NCI-H82 (cell line): Measurements from ENCODE around the gene TRPM4.
"Not testable (repeated sequence)": the region's sequence is repeated elsewhere in the genome, so short reads cannot be mapped to it uniquely, and the experiment has no call there.

Experiments used
- DNase-seq: peaks from one replicate; lab custom pipeline; 2025; lab: John Stamatoyannopoulos, UW

The TRPM4 gene

GRCh38 chr19:49157445-49158224, at the start of gene TRPM4:
Gene TRPM4, plus strand, starts transcription at chr19:49157792. Its CDS starts 75 bp downstream, at chr19:49157867.
- DNase-seq = peak; percentile 93

- DNase-seq = no peak
Measured at GRCh38 chr19:49109051-49109450, 48.5 kb upstream of the TRPM4 start.

- DNase-seq = no peak
Measured at GRCh38 chr19:49109569-49110233, 47.9 kb upstream of the TRPM4 start.

GRCh38 chr19:49110567-49110966, 47.0 kb upstream of the TRPM4 start:
- DNase-seq = no peak

- DNase-seq = no peak
Measured at GRCh38 chr19:49111218-49111998, 46.2 kb upstream of the TRPM4 start.

GRCh38 chr19:49113762-49114629, 43.6 kb upstream of the TRPM4 start, which contains the start of gene LIN7B:
Gene LIN7B, plus strand, starts transcription at chr19:49114370. Its CDS starts 35 bp downstream, at chr19:49114405.
- DNase-seq = peak; percentile 86

- DNase-seq = peak; percentile 81
Measured at GRCh38 chr19:49114630-49115363, 42.8 kb upstream of the TRPM4 start.

GRCh38 chr19:49116544-49116943, 41.0 kb upstream of the TRPM4 start:
- DNase-seq = no peak

- DNase-seq = no peak
Measured at GRCh38 chr19:49117677-49118564, 39.7 kb upstream of the TRPM4 start.

- DNase-seq = peak; percentile 97
Measured at GRCh38 chr19:49118565-49119410, 38.8 kb upstream of the TRPM4 start, which contains the start of gene C19orf73. Gene C19orf73, minus strand, starts transcription at chr19:49119143. Its CDS starts 121 bp downstream, at chr19:49119022.

GRCh38 chr19:49119411-49120324, 37.9 kb upstream of the TRPM4 start, which contains the start of gene PPFIA3:
Gene PPFIA3, plus strand, starts transcription at chr19:49119544. Its CDS starts 8,330 bp downstream, at chr19:49127874.
- peak; percentile 61 for DNase-seq

GRCh38 chr19:49120325-49120683, 37.3 kb upstream of the TRPM4 start:
- no peak for DNase-seq

- DNase-seq = no peak
Measured at GRCh38 chr19:49120868-49121267, 36.7 kb upstream of the TRPM4 start.

GRCh38 chr19:49121841-49122240, 35.8 kb upstream of the TRPM4 start:
- not testable (repeated sequence) for DNase-seq

GRCh38 chr19:49123285-49123684, 34.3 kb upstream of the TRPM4 start:
- not testable (repeated sequence) for DNase-seq

- DNase-seq = peak; percentile 29
Measured at GRCh38 chr19:49125025-49125731, 32.4 kb upstream of the TRPM4 start.

- no peak for DNase-seq
Measured at GRCh38 chr19:49126575-49126974, 31.0 kb upstream of the TRPM4 start.
